WTC11 (cell line): ENCODE results near the gene PPP1R14C.

Source experiments
- AR ChIP-seq: fragments of 250-450 bp; sonication (Bioruptor Pico); IDR thresholded peaks from 2 replicates; pipeline ENCODE4 v1.9.0; 2021; ENCODE audit warnings: mild to moderate bottlenecking
- ATF6 ChIP-seq: sonication (generic); formaldehyde crosslinking; IDR thresholded peaks from 2 replicates; pipeline ENCODE4 v1.8.1; 2023; ENCODE audit warnings: mild to moderate bottlenecking, missing genetic modification reagents
- CREB1 ChIP-seq: sonication (generic); formaldehyde crosslinking; IDR thresholded peaks from 2 replicates; pipeline ENCODE4 v1.8.0; 2023; ENCODE audit warnings: mild to moderate bottlenecking, missing genetic modification reagents
- CTCF ChIP-seq: fragments of 200-600 bp; IDR thresholded peaks from 2 replicates; pipeline ENCODE4 v1.8.0; 2022; ENCODE audit warnings: antibody characterized with exemption
- ELF4 ChIP-seq: sonication (generic); formaldehyde crosslinking; IDR thresholded peaks from 2 replicates; pipeline ENCODE4 v1.8.1; 2022; ENCODE audit warnings: low read depth, mild to moderate bottlenecking, moderate library complexity, missing genetic modification reagents
- ESRRA ChIP-seq: sonication (generic); formaldehyde crosslinking; IDR thresholded peaks from 2 replicates; pipeline ENCODE4 v1.8.1; 2022; ENCODE audit warnings: mild to moderate bottlenecking, missing genetic modification reagents, borderline replicate concordance
- IRF1 ChIP-seq: sonication (generic); formaldehyde crosslinking; IDR thresholded peaks from 2 replicates; pipeline ENCODE4 v1.8.0; 2023; ENCODE audit warnings: missing genetic modification reagents
- JUN ChIP-seq: sonication (generic); formaldehyde crosslinking; IDR thresholded peaks from 2 replicates; pipeline ENCODE4 v1.8.0; 2023; ENCODE audit warnings: mild to moderate bottlenecking, missing genetic modification reagents
- NFE2L1 ChIP-seq: sonication (generic); formaldehyde crosslinking; IDR thresholded peaks from 2 replicates; pipeline ENCODE4 v1.8.1; 2023; ENCODE audit warnings: missing genetic modification reagents
- NR1H2 ChIP-seq: sonication (generic); formaldehyde crosslinking; IDR thresholded peaks from 2 replicates; pipeline ENCODE4 v1.9.0; 2021; ENCODE audit warnings: mild to moderate bottlenecking, moderate library complexity, missing genetic modification reagents
- RELA ChIP-seq: sonication (generic); formaldehyde crosslinking; IDR thresholded peaks from 2 replicates; pipeline ENCODE4 v1.8.1; 2022; ENCODE audit warnings: missing genetic modification reagents, mild to moderate bottlenecking, borderline replicate concordance
- SP1 ChIP-seq: sonication (generic); formaldehyde crosslinking; conservative IDR thresholded peaks from 2 replicates; pipeline ENCODE4 v1.8.1; 2022; ENCODE audit warnings: missing genetic modification reagents
- USF1 ChIP-seq: sonication (generic); formaldehyde crosslinking; IDR thresholded peaks from 2 replicates; pipeline ENCODE4 v1.8.0; 2022; ENCODE audit warnings: mild to moderate bottlenecking, missing genetic modification reagents
- ZNF416 ChIP-seq: fragments of 250-450 bp; sonication (Bioruptor Pico); IDR thresholded peaks from 2 replicates; pipeline ENCODE4 v1.9.0; 2021; ENCODE audit warnings: mild to moderate bottlenecking, inconsistent platforms

- TF ChIP-seq NR1H2: no peak
- TF ChIP-seq AR (CRISPR knock-in tag): no peak
- TF ChIP-seq USF1: no peak
- TF ChIP-seq CTCF: no peak
- no peak for TF ChIP-seq SP1 (CRISPR knock-in tag)
- TF ChIP-seq RELA (CRISPR knock-in tag): no peak
- no peak for TF ChIP-seq CREB1 (CRISPR knock-in tag)
- no peak for TF ChIP-seq ESRRA (CRISPR knock-in tag)
- no peak for TF ChIP-seq JUN (CRISPR knock-in tag)
- no peak for TF ChIP-seq ELF4 (CRISPR knock-in tag)
- no peak for TF ChIP-seq NFE2L1
- no peak for TF ChIP-seq ATF6 (CRISPR knock-in tag)
- no peak for TF ChIP-seq IRF1 (CRISPR knock-in tag)
- no peak for TF ChIP-seq ZNF416 (CRISPR knock-in tag)
Observed at GRCh38 chr6:150144294-150144868, 1.5 kb downstream of the PPP1R14C start.
